ENCODE results near the gene ZNF473.

DNA sequence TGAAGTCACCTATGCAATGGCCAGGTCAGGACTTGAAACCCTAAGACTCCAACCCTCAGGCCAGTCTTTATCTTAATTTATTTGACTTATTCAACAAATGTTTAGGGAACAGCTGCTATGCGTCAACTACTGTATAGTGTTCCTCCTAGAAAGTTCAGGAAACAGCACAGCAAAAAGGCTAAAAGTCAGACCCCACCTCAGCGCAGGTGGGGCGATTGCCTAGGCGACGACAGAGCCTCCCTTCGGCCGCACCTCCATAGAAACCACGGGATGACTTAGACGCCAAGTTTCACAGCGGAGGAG, 1.1 kb upstream of the ZNF473 start:
- TF ChIP-seq, protein P1, sequence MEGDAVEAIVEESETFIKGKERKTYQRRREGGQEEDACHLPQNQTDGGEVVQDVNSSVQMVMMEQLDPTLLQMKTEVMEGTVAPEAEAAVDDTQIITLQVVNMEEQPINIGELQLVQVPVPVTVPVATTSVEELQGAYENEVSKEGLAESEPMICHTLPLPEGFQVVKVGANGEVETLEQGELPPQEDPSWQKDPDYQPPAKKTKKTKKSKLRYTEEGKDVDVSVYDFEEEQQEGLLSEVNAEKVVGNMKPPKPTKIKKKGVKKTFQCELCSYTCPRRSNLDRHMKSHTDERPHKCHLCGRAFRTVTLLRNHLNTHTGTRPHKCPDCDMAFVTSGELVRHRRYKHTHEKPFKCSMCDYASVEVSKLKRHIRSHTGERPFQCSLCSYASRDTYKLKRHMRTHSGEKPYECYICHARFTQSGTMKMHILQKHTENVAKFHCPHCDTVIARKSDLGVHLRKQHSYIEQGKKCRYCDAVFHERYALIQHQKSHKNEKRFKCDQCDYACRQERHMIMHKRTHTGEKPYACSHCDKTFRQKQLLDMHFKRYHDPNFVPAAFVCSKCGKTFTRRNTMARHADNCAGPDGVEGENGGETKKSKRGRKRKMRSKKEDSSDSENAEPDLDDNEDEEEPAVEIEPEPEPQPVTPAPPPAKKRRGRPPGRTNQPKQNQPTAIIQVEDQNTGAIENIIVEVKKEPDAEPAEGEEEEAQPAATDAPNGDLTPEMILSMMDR (IDR thresholded peaks at IDR 0.05), result no peak
- TF ChIP-seq ZFX (IDR thresholded peaks at IDR 0.05; ENCODE audit: borderline replicate concordance), result no peak
